Thyroid gland (tissue), 4 donors: ENCODE results near the gene CFAP161. TPM values are rescaled to one million over a fixed set of nuclear protein-coding genes. Genes with fewer than 3 reads are reported as not detected.
"Not testable (repeated sequence)": the region's sequence is repeated elsewhere in the genome, so short reads cannot be mapped to it uniquely, and the experiment has no call there.

Experiments
- DNase-seq, 2 donors: peaks; one replicate each; pipeline ENCODE4 v3.0.0-alpha.2; 2019
- H3K27ac ChIP-seq, 3 donors: fragments of 200-600 bp; sonication (generic); 1 replicate in 2 of 3; 2 replicates in 1 of 3; pipeline ENCODE4 v1.5.1; 2016 to 2019; ENCODE audit warnings: mild to moderate bottlenecking in 1 of 3, moderate library complexity in 1 of 3
- H3K27me3 ChIP-seq: fragments of 200-600 bp; sonication (generic); one replicate; pipeline ENCODE4 v1.5.1; 2019
- H3K36me3 ChIP-seq, 2 donors: fragments of 200-600 bp; sonication (generic); one replicate each; pipeline ENCODE4 v1.5.1; 2016 to 2019
- H3K4me1 ChIP-seq, 2 donors: fragments of 200-600 bp; sonication (generic); one replicate each; pipeline ENCODE4 v1.5.1; 2017 to 2019
- H3K4me3 ChIP-seq, 3 donors: fragments of 200-600 bp; sonication (generic); replicated peaks in 1 of 3; 1 replicate in 2 of 3; 2 replicates in 1 of 3; pipeline ENCODE4 v1.5.1; 2016; ENCODE audit warnings: mild to moderate bottlenecking in 1 of 3
- H3K9me3 ChIP-seq: fragments of 200-600 bp; sonication (generic); one replicate; pipeline ENCODE4 v1.5.1; 2017
- POLR2A ChIP-seq, 2 donors: fragments of 450-650 bp; IDR thresholded peaks; one replicate each; pipeline ENCODE4 v1.6.1; 2017; ENCODE audit warnings: antibody characterized with exemption in 2 of 2, mild to moderate bottlenecking in 2 of 2, moderate library complexity in 1 of 2
- WGBS, 2 donors: methylation state at CpG; one replicate each; pipeline ENCODE4 v1.1.5; 2017; 5-methylcytosine and 5-hydroxymethylcytosine counted together
- intact Hi-C: fragments of 100-400 bp; cut with DNase I; formaldehyde crosslinking; loops from one replicate; pipeline ENCODE4 v1.15.1; 2023
- total RNA-seq, 4 donors: library from RNA; depleted of rRNA; stranded (reverse); fragments of >200 nt; gene quantifications; one replicate each; pipeline ENCODE4 v1.2.3, GENCODE V29; 2016
- TF ChIP-seq, protein P1 (sequence below), 6 experiments: fragments of 200-600 bp in 3 of 6; fragments of 450-650 bp in 3 of 6; sonication (generic) in 3 of 6; IDR thresholded peaks; one replicate each; pipeline ENCODE4 v1.5.1; 2016 to 2019; ENCODE audit warnings: antibody characterized with exemption in 6 of 6, mild to moderate bottlenecking in 2 of 6, inconsistent platforms in 1 of 6, moderate library complexity in 1 of 6

Gene CFAP161
- total RNA-seq, 4 donors from 2014 or later: 0.56 to 0.81 (median 0.78) TPM; not detected in 1

DNA sequence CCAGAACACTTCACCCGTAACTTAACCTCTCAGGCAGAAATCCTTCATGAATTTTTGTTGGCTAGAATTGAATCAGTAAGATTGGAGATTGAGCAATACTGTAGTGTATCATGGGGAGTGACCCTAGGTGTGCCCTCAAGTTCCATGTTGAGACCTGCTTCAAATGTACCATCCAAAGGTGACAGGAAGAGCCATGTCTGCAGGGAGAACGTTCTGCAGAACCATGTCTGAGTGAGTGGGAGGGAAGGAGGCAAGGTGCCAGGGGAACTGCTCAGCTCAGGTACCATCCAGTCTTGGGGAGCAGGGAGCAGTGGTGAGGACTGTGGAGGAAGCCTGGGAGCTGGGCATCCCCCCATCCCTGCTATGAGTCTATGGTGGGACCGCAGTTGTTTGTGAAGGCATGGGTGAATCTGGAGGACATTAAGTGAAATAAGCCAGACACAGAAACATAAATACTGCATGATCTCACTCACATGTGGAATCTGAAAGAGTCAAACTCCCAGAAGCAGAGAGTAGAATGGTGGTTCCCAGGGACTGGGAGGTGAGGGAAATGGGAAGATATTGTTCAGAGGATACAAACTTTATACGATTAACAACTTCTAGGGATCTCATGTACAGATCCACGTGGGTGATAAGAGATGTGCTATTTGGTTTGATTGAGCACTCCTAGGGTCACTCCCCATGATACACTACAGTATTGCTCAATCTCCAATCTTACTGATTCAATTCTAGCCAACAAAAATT, 23.3 kb downstream of the CFAP161 start:
- H3K27ac ChIP-seq: peak overlapping the region in 1 of 3 donors; percentile 47
- no peak overlapping the region for H3K4me3 ChIP-seq
- TF ChIP-seq, protein P1, sequence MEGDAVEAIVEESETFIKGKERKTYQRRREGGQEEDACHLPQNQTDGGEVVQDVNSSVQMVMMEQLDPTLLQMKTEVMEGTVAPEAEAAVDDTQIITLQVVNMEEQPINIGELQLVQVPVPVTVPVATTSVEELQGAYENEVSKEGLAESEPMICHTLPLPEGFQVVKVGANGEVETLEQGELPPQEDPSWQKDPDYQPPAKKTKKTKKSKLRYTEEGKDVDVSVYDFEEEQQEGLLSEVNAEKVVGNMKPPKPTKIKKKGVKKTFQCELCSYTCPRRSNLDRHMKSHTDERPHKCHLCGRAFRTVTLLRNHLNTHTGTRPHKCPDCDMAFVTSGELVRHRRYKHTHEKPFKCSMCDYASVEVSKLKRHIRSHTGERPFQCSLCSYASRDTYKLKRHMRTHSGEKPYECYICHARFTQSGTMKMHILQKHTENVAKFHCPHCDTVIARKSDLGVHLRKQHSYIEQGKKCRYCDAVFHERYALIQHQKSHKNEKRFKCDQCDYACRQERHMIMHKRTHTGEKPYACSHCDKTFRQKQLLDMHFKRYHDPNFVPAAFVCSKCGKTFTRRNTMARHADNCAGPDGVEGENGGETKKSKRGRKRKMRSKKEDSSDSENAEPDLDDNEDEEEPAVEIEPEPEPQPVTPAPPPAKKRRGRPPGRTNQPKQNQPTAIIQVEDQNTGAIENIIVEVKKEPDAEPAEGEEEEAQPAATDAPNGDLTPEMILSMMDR (IDR thresholded peaks at IDR 0.05): no peak
- TF ChIP-seq POLR2A (IDR thresholded peaks at IDR 0.05): no peak
- no peaks in the 10 kb centered on the region for H3K27me3 ChIP-seq
- H3K36me3 ChIP-seq: no peaks in the 10 kb centered on the region
- peak; percentile 62 to 66 for DNase-seq
- WGBS, 2 donors: 26 to 27% methylated on average over 5 of the region's 5 CpGs
- H3K4me1 ChIP-seq: peaks cover 0 to 45% of the 10 kb centered on the region in 2 donors
- intact Hi-C loops: no loop called here
- H3K9me3 ChIP-seq: no peaks in the 10 kb centered on the region

DNA sequence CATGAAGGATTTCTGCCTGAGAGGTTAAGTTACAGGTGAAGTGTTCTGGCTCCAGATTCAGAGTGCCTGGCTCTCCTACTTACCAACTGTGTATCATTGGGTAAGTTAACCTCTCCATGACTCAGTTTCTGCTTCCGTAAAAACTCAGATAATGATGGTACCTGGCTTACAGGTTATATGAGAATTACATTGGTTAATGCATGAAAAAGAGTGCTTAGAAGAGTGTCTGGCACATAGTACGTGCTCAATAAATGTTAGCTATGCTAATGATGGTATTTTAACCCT, 23.8 kb downstream of the CFAP161 start:
- TF ChIP-seq POLR2A (IDR thresholded peaks at IDR 0.05): no peak
- TF ChIP-seq, protein P1 (IDR thresholded peaks at IDR 0.05): no peak
- Histone ChIP-seq H3K4me1 (peaks cover 0 to 45% of the 10 kb centered on the region in 2 donors), H3K4me3 (no peak overlapping the region), H3K9me3 (no peaks in the 10 kb centered on the region), H3K27me3 (no peaks in the 10 kb centered on the region), H3K36me3 (no peaks in the 10 kb centered on the region), H3K27ac (no peak overlapping the region)
- 72 to 79% methylated on average over 2 of the region's 2 CpGs for WGBS, 2 donors
- intact Hi-C loops: no loop called here
- DNase-seq: peak; percentile 23 to 24

DNA sequence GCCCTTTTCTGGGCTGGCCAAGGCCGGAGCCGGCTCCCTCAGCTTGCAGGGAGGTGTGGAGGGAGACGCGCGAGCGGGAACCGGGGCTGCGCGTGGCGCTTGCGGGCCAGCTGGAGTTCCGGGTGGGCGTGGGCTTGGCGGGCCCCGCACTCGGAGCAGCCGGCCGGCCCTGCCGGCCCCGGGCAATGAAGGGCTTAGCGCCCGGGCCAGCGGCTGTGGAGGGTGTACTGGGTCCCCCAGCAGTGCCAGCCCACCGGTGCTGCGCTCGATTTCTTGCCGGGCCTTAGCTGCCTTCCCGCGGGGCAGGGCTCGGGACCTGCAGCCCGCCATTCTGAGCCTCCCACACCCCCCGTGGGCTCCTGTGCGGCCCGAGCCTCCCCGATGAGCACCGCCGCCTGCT, 24.5 kb downstream of the CFAP161 start:
- H3K36me3 ChIP-seq, H3K27me3 ChIP-seq, intact Hi-C loops, H3K4me3 ChIP-seq, DNase-seq, H3K27ac ChIP-seq, H3K9me3 ChIP-seq: not testable (repeated sequence)
- 91% methylated on average over 9 to 12 of the region's 37 CpGs for WGBS, 2 donors
- H3K4me1 ChIP-seq: peaks cover 0 to 45% of the 10 kb centered on the region in 2 donors

DNA sequence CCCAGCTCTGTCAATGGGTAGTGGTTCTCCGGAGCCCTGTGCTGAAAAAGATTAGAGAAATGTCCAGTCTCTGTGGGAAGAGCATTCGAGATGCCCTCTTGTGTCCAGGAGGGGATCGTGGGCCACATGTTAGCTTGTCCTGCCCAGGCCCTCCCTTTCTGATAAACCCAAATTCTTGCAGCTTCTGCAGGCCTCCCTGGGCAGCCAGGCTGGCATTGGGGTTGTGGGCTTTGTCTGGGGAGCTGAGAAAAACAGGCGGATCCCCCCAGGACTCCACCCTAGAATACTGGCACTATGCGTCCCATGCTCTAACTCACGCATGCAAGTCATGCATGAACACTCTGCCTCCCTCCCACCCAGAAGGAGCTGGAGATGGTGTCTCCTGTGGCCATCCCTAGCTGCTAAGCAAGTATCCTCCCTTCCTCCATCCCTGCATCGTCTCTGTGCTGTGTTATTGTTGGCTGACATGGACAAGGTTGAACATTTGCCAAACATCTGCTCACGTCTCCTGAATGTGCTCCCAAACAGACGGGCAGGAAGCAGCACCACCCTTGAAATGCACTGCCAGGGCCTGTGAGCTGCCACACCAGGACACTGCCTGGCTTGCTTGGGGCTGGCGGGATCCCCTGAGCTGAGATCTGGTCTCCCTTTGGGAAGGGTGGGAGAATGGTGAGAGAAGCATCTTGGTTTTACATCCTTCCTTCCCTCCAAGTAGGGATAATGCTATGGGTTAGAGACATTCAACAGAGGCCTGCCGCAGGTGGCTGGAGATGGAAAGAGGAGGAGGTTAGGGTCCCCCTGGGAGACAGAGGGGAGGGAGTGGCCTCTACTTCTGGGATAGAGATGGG, 26.5 kb downstream of the CFAP161 start:
- intact Hi-C loops: no loop called here
- Histone ChIP-seq H3K9me3 (no peaks in the 10 kb centered on the region), H3K27me3 (no peaks in the 10 kb centered on the region), H3K36me3 (no peaks in the 10 kb centered on the region), H3K27ac (no peak overlapping the region), H3K4me3 (no peak overlapping the region), H3K4me1 (peaks cover 0 to 42% of the 10 kb centered on the region in 2 donors)
- no peak for TF ChIP-seq POLR2A (IDR thresholded peaks at IDR 0.05)
- TF ChIP-seq, protein P1 (IDR thresholded peaks at IDR 0.05): no peak
- 50 to 60% methylated on average over 9 to 11 of the region's 11 CpGs for WGBS, 2 donors
- DNase-seq: peak in 1 of 2 donors; percentile 25

DNA sequence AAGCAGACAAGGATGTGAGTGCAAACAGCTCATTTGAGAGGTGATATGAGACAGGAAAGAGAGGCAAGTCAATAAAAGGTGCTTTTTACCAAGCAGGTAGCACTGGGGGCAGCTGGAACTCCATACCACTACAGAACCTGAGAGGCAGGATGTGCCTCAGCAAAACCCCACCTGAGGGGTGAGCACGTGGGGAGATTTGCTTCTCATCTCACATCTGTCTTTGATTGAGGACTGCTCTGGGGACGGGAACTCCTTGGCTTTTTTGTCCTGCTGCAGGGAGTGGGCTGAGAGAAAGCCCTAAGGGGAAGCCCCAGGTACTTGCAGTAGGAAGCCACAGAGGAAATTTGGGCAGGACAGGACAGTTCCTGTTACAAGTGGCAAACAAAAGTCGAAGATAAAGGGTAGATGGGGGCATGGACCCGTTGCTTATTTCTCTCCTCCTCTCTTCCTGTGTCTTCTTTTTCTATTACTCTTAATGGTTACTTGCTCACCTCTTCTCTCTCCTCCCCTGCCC, 27.1 kb downstream of the CFAP161 start:
- H3K36me3 ChIP-seq: no peaks in the 10 kb centered on the region
- no peak for DNase-seq
- intact Hi-C loops: no loop called here
- H3K27me3 ChIP-seq: no peaks in the 10 kb centered on the region
- peaks cover 0 to 35% of the 10 kb centered on the region in 2 donors for H3K4me1 ChIP-seq
- H3K4me3 ChIP-seq: no peak overlapping the region
- WGBS, 2 donors: 56 to 74% methylated on average over 4 of the region's 4 CpGs
- no peak overlapping the region for H3K27ac ChIP-seq
- H3K9me3 ChIP-seq: no peaks in the 10 kb centered on the region
- TF ChIP-seq POLR2A (IDR thresholded peaks at IDR 0.05): no peak
- TF ChIP-seq, protein P1 (IDR thresholded peaks at IDR 0.05): no peak
